Left ventricle myocardium inferior (tissue), 1 donor: ENCODE results near the gene SLC13A2. TPM values are rescaled to one million over a fixed set of nuclear protein-coding genes. Genes with fewer than 3 reads are reported as not detected.

Experiments used
- DNase-seq: peaks from one replicate; pipeline ENCODE4 v3.0.0-alpha.2; 2020
- H3K27ac ChIP-seq: fragments of 200-600 bp; replicated peaks from 2 replicates; pipeline ENCODE4 v1.8.0; 2021
- H3K27me3 ChIP-seq: fragments of 200-600 bp; 2 replicates; pipeline ENCODE4 v1.8.0; 2021; ENCODE audit warnings: low read depth
- H3K36me3 ChIP-seq: fragments of 200-600 bp; 2 replicates; pipeline ENCODE4 v1.8.0; 2021
- H3K4me1 ChIP-seq: fragments of 200-600 bp; 2 replicates; pipeline ENCODE4 v1.8.0; 2021
- H3K4me3 ChIP-seq: fragments of 200-600 bp; 2 replicates; pipeline ENCODE4 v1.8.0; 2021; ENCODE audit warnings: mild to moderate bottlenecking, moderate library complexity
- H3K9me3 ChIP-seq: fragments of 200-600 bp; replicated peaks from 2 replicates; pipeline ENCODE4 v1.8.0; 2021
- intact Hi-C: fragments of 100-400 bp; cut with micrococcal nuclease; formaldehyde crosslinking; loops from one replicate; pipeline ENCODE4 v1.11.0; 2022
- total RNA-seq: library from RNA; stranded (reverse); fragmentation: NEBNext Ultra II Directional; extraction: Animal tissue kit (Norgen Biotek cat#: 25700); gene quantifications from one replicate; pipeline ENCODE4 v1.2.1, GENCODE V29; 2021
- TF ChIP-seq, protein P1 (sequence below): fragments of 200-600 bp; IDR thresholded peaks from 2 replicates; pipeline ENCODE4 v1.8.0; 2021; ENCODE audit warnings: antibody characterized with exemption, mild to moderate bottlenecking, borderline replicate concordance
- donor health status: DM: no; HTN: yes; CAD: no; lungs with severe emphysema.

Gene SLC13A2
- total RNA-seq, 1 donor from 2014 or later, result not detected

DNA sequence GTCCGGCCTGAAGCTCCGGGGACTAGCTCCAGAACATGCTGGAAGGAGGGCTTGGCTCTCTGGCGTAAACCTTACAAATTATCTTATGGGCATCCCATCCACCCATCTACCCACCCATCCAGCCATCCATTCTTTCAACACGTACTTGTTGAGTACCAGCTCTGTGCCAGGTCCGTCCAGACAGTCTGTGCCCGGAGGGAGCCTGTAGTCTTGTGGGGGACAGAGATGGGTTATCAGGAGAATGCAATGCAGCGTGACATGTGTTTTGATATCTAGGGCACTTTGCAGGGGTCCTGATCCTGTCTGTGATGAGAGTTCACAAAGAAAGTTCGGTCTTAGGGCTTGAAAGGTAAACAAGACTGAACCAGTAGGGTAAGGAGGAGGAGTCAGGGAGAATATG, 4.1 kb upstream of the SLC13A2 start:
- intact Hi-C loops, result no loop called here
- peaks cover 67% of the 10 kb centered on the region for H3K27me3 ChIP-seq
- DNase-seq, result no peak
- TF ChIP-seq, protein P1, sequence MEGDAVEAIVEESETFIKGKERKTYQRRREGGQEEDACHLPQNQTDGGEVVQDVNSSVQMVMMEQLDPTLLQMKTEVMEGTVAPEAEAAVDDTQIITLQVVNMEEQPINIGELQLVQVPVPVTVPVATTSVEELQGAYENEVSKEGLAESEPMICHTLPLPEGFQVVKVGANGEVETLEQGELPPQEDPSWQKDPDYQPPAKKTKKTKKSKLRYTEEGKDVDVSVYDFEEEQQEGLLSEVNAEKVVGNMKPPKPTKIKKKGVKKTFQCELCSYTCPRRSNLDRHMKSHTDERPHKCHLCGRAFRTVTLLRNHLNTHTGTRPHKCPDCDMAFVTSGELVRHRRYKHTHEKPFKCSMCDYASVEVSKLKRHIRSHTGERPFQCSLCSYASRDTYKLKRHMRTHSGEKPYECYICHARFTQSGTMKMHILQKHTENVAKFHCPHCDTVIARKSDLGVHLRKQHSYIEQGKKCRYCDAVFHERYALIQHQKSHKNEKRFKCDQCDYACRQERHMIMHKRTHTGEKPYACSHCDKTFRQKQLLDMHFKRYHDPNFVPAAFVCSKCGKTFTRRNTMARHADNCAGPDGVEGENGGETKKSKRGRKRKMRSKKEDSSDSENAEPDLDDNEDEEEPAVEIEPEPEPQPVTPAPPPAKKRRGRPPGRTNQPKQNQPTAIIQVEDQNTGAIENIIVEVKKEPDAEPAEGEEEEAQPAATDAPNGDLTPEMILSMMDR, result no peak
- H3K27ac ChIP-seq, result no peak overlapping the region
- H3K4me1 ChIP-seq, result peaks cover 6% of the 10 kb centered on the region
- no peak overlapping the region for H3K4me3 ChIP-seq
- no peaks in the 10 kb centered on the region for H3K36me3 ChIP-seq
- no peaks in the 10 kb centered on the region for H3K9me3 ChIP-seq

- TF ChIP-seq, protein P1, result no peak
- Histone ChIP-seq H3K4me1 (peaks cover 6% of the 10 kb centered on the region), H3K27ac (no peak overlapping the region), H3K4me3 (no peak overlapping the region), H3K9me3 (no peaks in the 10 kb centered on the region), H3K36me3 (no peaks in the 10 kb centered on the region), H3K27me3 (peaks cover 57% of the 10 kb centered on the region)
- DNase-seq, result no peak
- intact Hi-C loops, result no loop called here
Measured at GRCh38 chr17:28470266-28470913, 3.1 kb upstream of the SLC13A2 start.

- H3K9me3 ChIP-seq, result no peaks in the 10 kb centered on the region
- TF ChIP-seq, protein P1, result no peak
- no peaks in the 10 kb centered on the region for H3K36me3 ChIP-seq
- no peak overlapping the region for H3K27ac ChIP-seq
- H3K27me3 ChIP-seq, result peaks cover 51% of the 10 kb centered on the region
- peaks cover 6% of the 10 kb centered on the region for H3K4me1 ChIP-seq
- no peak overlapping the region for H3K4me3 ChIP-seq
- no peak for DNase-seq
- intact Hi-C loops, result no loop called here
Measured at GRCh38 chr17:28470914-28471366, 2.5 kb upstream of the SLC13A2 start.

- H3K4me3 ChIP-seq, result no peak overlapping the region
- TF ChIP-seq, protein P1, result no peak
- H3K27me3 ChIP-seq, result peaks cover 50% of the 10 kb centered on the region
- H3K27ac ChIP-seq, result no peak overlapping the region
- H3K9me3 ChIP-seq, result no peaks in the 10 kb centered on the region
- intact Hi-C loops, result no loop called here
- H3K4me1 ChIP-seq, result no peaks in the 10 kb centered on the region
- no peaks in the 10 kb centered on the region for H3K36me3 ChIP-seq
- no peak for DNase-seq
Measured at GRCh38 chr17:28471531-28472342, 1.7 kb upstream of the SLC13A2 start.

DNA sequence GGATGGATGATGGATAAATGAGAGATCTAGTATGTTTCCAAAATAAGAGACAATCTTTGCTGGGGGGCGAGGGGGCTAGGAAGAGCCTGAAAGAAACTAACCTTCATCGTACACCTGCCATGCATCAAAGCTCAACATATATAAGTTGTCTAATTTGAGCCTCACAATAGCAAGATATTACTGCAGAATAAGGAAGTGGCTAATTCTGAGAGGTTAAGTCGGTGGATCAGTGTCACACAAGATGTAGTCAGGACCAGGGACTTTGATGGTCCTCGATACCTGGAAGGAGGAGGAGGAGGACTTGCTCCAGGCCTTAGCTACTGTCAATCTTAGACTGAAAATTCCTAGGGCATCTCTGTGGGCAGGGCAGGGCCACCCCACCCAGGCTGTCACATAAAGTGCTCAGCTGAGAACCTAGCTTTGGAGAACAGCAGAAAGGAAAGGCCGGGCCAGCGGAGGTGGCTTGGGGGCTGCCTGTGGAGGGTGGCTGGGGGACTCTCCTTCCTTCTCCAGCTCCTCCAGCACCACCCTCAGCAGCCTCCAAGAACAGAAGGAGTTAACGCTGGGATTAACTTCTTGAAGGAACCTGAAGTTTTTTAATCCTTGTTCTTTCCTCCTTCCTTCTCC, 460 bp upstream of the SLC13A2 start:
- Histone ChIP-seq H3K36me3 (no peaks in the 10 kb centered on the region), H3K4me1 (no peaks in the 10 kb centered on the region), H3K27ac (no peak overlapping the region), H3K27me3 (peaks cover 48% of the 10 kb centered on the region), H3K4me3 (no peak overlapping the region), H3K9me3 (no peaks in the 10 kb centered on the region)
- intact Hi-C loops, result no loop called here
- TF ChIP-seq, protein P1, result no peak
- DNase-seq, result no peak
